Ishikawa (cell line): ENCODE results near the gene ARHGEF7.

Experiments
- CEBPB ChIP-seq: IDR thresholded peaks from 2 replicates; pipeline ENCODE4 v1.6.1; 2012
- CREB1 ChIP-seq: IDR thresholded peaks from 2 replicates; pipeline ENCODE4 v1.6.1; 2012; ENCODE audit warnings: low read depth
- EGR1 ChIP-seq: IDR thresholded peaks from 2 replicates; pipeline ENCODE4 v1.6.1; 2012
- EP300 ChIP-seq: IDR thresholded peaks from 2 replicates; pipeline ENCODE4 v1.6.1; 2012; ENCODE audit warnings: borderline replicate concordance
- FOXM1 ChIP-seq: IDR thresholded peaks from 2 replicates; pipeline ENCODE4 v1.6.1; 2012; ENCODE audit warnings: low read depth, borderline replicate concordance
- NFIC ChIP-seq: IDR thresholded peaks from 2 replicates; pipeline ENCODE4 v1.6.1; 2012
- RAD21 ChIP-seq: IDR thresholded peaks from 2 replicates; pipeline ENCODE4 v1.6.1; 2012; ENCODE audit warnings: low read depth
- TAF1 ChIP-seq: IDR thresholded peaks from 2 replicates; pipeline ENCODE4 v1.6.1; 2012; ENCODE audit warnings: low read depth, mild to moderate bottlenecking
- TCF12 ChIP-seq: IDR thresholded peaks from 2 replicates; pipeline ENCODE4 v1.6.1; 2012; ENCODE audit warnings: low read depth
- TEAD4 ChIP-seq: IDR thresholded peaks from 2 replicates; pipeline ENCODE4 v1.6.1; 2012
- YY1 ChIP-seq: IDR thresholded peaks from 2 replicates; pipeline ENCODE4 v1.6.1; 2012; ENCODE audit warnings: low read depth
- ZBTB7A ChIP-seq: IDR thresholded peaks from 2 replicates; pipeline ENCODE4 v1.6.1; 2012; ENCODE audit warnings: low read depth
- TF ChIP-seq, protein P1 (sequence below): IDR thresholded peaks from 2 replicates; pipeline ENCODE4 v1.6.1; 2012; ENCODE audit warnings: low read depth, mild to moderate bottlenecking
- TF ChIP-seq, protein P2 (sequence below): IDR thresholded peaks from 2 replicates; pipeline ENCODE4 v1.6.1; 2012
- TF ChIP-seq, protein P3 (sequence below): IDR thresholded peaks from 2 replicates; pipeline ENCODE4 v1.6.1; 2012

Gene ARHGEF7, protein sequence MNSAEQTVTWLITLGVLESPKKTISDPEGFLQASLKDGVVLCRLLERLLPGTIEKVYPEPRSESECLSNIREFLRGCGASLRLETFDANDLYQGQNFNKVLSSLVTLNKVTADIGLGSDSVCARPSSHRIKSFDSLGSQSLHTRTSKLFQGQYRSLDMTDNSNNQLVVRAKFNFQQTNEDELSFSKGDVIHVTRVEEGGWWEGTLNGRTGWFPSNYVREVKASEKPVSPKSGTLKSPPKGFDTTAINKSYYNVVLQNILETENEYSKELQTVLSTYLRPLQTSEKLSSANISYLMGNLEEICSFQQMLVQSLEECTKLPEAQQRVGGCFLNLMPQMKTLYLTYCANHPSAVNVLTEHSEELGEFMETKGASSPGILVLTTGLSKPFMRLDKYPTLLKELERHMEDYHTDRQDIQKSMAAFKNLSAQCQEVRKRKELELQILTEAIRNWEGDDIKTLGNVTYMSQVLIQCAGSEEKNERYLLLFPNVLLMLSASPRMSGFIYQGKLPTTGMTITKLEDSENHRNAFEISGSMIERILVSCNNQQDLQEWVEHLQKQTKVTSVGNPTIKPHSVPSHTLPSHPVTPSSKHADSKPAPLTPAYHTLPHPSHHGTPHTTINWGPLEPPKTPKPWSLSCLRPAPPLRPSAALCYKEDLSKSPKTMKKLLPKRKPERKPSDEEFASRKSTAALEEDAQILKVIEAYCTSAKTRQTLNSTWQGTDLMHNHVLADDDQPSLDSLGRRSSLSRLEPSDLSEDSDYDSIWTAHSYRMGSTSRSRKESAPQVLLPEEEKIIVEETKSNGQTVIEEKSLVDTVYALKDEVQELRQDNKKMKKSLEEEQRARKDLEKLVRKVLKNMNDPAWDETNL

DNA sequence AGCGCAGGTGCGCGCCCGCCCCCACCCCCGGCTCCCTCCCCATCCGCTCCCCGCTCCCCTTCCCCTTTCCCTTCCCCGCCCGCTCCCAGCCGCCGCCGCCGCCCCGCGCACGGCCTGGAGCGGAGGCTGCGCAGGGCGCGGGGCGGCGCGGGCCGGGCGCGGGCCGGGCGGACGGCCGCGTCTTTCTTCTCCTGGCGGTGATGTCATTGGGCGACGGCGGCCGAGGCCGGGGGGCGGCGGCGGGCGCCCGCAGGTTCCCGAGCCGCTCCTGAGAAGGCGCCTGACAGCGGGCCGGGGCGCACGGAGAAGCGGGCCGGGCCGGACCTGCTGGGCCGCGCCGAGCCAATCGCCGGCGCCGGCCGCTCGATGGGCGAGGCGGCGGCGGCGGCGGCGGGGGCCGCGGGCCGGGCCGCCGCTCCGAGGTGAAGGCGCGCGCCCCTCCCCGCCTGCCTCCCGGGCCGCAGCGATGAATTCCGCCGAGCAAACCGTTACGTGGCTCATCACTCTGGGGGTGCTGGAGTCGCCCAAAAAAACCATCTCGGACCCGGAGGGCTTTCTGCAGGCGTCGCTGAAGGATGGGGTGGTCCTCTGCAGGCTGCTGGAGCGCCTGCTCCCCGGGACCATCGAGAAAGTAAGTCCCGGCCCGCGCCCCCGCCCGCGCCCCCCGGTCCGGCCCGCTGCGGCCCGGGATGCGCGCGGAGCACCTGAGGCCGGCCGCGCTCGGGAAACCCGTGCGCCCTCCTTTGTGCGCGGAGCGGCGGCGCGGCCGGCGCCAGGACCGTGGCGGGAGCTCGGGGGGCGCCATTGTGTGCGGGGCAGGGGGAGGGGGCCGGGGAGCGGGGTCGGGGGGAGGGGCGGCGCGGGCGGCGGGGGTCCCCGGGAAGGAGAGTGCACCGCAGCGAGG lies at the start of gene ARHGEF7:
ARHGEF7 (plus strand) TSS at position 250 of the 904 bp plus-strand sequence; CDS start at position 467, 217 bp downstream.
- TF ChIP-seq FOXM1 (no peak), EP300 (no peak)
- TF ChIP-seq, protein P1, sequence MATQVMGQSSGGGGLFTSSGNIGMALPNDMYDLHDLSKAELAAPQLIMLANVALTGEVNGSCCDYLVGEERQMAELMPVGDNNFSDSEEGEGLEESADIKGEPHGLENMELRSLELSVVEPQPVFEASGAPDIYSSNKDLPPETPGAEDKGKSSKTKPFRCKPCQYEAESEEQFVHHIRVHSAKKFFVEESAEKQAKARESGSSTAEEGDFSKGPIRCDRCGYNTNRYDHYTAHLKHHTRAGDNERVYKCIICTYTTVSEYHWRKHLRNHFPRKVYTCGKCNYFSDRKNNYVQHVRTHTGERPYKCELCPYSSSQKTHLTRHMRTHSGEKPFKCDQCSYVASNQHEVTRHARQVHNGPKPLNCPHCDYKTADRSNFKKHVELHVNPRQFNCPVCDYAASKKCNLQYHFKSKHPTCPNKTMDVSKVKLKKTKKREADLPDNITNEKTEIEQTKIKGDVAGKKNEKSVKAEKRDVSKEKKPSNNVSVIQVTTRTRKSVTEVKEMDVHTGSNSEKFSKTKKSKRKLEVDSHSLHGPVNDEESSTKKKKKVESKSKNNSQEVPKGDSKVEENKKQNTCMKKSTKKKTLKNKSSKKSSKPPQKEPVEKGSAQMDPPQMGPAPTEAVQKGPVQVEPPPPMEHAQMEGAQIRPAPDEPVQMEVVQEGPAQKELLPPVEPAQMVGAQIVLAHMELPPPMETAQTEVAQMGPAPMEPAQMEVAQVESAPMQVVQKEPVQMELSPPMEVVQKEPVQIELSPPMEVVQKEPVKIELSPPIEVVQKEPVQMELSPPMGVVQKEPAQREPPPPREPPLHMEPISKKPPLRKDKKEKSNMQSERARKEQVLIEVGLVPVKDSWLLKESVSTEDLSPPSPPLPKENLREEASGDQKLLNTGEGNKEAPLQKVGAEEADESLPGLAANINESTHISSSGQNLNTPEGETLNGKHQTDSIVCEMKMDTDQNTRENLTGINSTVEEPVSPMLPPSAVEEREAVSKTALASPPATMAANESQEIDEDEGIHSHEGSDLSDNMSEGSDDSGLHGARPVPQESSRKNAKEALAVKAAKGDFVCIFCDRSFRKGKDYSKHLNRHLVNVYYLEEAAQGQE = no peak

DNA sequence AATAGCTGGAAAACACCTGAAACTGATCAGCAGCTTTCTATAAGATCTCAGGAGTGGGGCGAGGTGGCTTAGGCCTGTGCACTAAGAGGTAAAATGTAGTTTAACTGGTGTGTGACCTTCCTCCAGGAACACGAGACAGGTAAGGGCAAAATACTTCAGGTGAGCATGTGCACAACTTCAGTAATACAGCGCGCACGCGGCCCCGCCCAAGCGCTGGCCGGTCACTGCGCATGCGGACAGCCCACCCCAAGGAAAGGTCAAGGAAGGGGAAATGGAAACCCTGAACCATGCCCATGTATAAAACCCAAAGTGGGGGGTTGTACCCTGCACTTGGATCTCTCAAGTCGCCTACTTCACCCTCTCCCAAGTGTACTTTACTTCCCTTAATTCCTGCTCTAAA lies 49.4 kb upstream of the ARHGEF7 start:
- no peak for TF ChIP-seq EP300
- no peak for TF ChIP-seq TAF1
- no peak for TF ChIP-seq ZBTB7A
- TF ChIP-seq NFIC = no peak
- TF ChIP-seq YY1 = no peak
- no peak for TF ChIP-seq EGR1
- TF ChIP-seq TCF12 = no peak
- TF ChIP-seq TEAD4 = no peak
- no peak for TF ChIP-seq CREB1
- TF ChIP-seq, protein P1 = no peak
- no peak for TF ChIP-seq FOXM1
- no peak for TF ChIP-seq CEBPB

DNA sequence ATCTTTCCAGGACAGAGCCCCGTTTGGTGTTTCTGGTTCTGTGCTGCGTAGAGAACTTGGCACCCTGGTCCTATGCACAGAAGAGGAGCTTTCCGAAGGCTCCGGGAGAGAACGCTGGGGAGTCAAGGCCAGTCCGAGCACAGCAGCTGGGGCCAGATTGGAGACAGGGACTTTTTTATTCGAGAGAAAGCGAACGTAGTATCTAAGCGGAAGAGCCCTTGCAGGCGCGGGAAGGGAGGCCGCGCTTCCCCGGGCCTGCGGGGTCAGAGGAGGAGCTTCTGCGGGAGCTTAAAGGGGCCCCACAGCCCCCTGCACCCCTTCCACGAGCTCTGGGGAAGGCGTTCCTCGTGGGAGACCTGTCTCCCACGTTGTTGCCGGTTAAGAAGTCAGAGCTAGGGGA lies 48.6 kb upstream of the ARHGEF7 start:
- TF ChIP-seq EGR1 (no peak), ZBTB7A (no peak), TAF1 (no peak), CEBPB (no peak), TEAD4 (no peak), CREB1 (no peak), EP300 (no peak), TCF12 (no peak), RAD21 (no peak), NFIC (no peak), YY1 (no peak), FOXM1 (no peak)
- TF ChIP-seq, protein P2, sequence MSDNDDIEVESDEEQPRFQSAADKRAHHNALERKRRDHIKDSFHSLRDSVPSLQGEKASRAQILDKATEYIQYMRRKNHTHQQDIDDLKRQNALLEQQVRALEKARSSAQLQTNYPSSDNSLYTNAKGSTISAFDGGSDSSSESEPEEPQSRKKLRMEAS = no peak
- TF ChIP-seq, protein P1 = no peak
- TF ChIP-seq, protein P3, sequence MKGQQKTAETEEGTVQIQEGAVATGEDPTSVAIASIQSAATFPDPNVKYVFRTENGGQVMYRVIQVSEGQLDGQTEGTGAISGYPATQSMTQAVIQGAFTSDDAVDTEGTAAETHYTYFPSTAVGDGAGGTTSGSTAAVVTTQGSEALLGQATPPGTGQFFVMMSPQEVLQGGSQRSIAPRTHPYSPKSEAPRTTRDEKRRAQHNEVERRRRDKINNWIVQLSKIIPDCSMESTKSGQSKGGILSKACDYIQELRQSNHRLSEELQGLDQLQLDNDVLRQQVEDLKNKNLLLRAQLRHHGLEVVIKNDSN = no peak

DNA sequence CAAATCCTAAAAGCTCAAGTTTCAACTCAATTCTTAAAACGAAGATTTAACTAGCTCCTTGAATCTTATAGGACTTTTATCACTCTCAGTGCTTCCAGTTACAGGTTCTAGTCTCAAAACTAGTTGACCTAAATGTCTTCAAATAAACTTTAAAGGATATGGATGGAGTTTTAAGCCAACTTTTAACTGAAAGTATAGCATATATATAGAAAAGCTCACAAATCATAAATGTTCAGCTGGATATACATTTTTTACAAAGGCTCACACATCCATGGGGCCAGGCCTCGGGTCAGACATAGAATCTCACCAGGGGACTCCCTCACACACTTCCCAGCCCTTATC lies 47.1 kb upstream of the ARHGEF7 start:
- TF ChIP-seq ZBTB7A = no peak
- TF ChIP-seq, protein P2 = no peak
- TF ChIP-seq RAD21 = no peak
- TF ChIP-seq, protein P1 = no peak
- TF ChIP-seq, protein P3 = no peak
- TF ChIP-seq TCF12 = no peak
- TF ChIP-seq CREB1 = no peak
- no peak for TF ChIP-seq EP300
